Measurements from ENCODE around the gene BRD1.

BRD1 gene

DNA sequence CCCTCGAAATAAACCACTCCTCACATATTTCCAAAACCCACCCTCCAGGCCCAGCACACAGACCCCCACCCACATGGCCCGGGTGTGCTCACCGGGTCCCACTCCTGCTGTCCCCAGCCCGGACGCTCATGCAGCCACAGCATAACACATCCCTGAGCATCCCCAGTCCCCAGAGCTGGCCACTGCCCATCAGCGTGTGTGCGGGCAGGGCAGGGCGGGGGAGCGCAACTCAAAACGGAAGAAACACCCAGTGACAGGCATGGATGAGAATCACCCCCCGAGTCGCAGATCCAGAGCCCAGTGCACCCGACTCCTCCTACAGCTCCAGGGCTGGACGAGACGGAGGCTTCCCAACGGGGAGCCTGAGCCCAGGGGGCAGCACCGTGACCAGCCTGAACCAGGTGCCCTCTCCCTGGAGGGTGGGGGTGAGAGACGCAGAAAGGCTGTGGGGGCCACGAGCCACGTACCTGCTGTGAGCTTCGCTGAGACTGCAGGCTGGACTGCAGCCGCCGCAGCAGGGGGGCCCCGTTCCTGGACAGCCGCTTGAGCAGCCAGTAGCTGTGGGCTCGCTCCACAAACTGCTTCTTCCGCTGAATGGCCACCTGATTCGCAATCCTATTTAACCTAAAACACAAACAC is 23.8 kb downstream of the BRD1 start:
- in situ Hi-C loops (cut with HindIII; ENCODE audit: low sequenced_read_pairs): no loop called here

GRCh38 chr22:49803134-49803533 is 24.5 kb downstream of the BRD1 start:
- in situ Hi-C loops (cut with HindIII; ENCODE audit: low sequenced_read_pairs): no loop called here

- in situ Hi-C loops (cut with HindIII; ENCODE audit: low sequenced_read_pairs): no loop called here
Observed at GRCh38 chr22:49801391-49802060, 26.1 kb downstream of the BRD1 start.

- in situ Hi-C loops (cut with HindIII; ENCODE audit: low sequenced_read_pairs): no loop called here
Observed at GRCh38 chr22:49800408-49801238, 27.1 kb downstream of the BRD1 start.

- in situ Hi-C loops (cut with HindIII; ENCODE audit: low sequenced_read_pairs): loop anchor here (5.0 to 10.0 kb wide), 2 partner anchors 73 to 115 kb away; partner anchors contain the start of genes ALG12 and CRELD2
Observed at GRCh38 chr22:49799431-49800075, 28.1 kb downstream of the BRD1 start.

- in situ Hi-C loops (cut with HindIII; ENCODE audit: low sequenced_read_pairs): loop anchor here (5.0 to 10.0 kb wide), 2 partner anchors 74 to 116 kb away; partner anchors contain the start of genes ALG12 and CRELD2
Observed at GRCh38 chr22:49798486-49799151, 29.1 kb downstream of the BRD1 start.

- in situ Hi-C loops (cut with HindIII; ENCODE audit: low sequenced_read_pairs): loop anchor here (5.0 to 10.0 kb wide), 2 partner anchors 75 to 117 kb away; partner anchors contain the start of genes ALG12 and CRELD2
Observed at GRCh38 chr22:49797706-49798105, 30.0 kb downstream of the BRD1 start.

DNA sequence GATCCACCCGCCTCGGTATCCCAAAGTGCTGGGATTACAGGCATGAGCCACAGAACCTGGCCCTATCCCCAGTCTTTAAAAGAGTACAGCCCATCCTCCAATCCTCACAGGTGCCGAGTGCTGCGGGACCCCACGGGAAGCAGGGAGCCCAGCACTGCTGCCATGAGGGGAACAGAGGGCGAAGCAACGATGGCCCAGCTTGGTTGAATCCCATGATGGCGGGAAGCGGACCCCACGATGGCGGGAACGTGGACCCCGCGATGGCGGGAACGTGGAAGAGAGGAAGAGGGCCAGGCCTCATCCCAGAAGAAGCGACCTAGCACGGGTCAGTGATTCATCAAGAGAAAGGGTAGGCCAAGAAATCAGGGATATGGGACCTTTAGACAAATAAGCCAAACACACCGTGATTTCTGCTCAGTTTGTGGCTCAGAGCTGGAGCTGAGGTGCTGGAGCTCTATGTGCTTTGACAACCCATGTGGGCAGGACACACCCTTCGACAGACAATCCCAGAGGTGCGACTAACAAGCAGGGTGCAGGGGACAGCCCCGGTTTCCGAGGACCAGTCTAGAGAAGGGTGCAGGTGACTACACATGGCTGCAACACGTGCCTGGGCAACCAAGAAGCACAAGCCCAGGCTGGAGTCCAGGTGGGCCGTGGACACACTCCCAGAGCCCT is 30.9 kb downstream of the BRD1 start:
- in situ Hi-C loops (cut with HindIII; ENCODE audit: low sequenced_read_pairs): loop anchor here (5.0 to 10.0 kb wide), 2 partner anchors 76 to 118 kb away; partner anchors contain the start of genes ALG12 and CRELD2

DNA sequence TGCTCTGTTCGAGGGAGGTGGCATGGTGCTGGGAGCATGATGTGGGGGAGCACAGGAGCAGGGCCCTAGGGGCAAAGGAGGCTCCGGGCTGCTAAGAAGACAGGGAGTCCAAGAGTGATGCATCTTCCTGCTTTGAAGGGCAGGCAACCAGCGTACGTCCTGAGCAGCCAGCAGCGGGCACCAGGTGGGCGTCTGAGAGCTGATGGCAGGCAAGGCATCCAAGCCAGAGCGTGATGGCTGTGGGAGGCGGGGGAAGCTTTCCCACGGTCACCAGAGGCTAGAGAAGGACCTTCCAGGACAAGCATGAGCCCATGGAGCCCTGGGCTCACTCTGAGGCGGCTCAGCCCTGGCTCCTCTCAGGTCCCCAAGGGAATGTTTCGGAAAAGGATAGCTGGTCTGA is 32.2 kb downstream of the BRD1 start:
- in situ Hi-C loops (cut with HindIII; ENCODE audit: low sequenced_read_pairs): loop anchor here (5.0 to 10.0 kb wide), 2 partner anchors 77 to 119 kb away; partner anchors contain the start of genes ALG12 and CRELD2

DNA sequence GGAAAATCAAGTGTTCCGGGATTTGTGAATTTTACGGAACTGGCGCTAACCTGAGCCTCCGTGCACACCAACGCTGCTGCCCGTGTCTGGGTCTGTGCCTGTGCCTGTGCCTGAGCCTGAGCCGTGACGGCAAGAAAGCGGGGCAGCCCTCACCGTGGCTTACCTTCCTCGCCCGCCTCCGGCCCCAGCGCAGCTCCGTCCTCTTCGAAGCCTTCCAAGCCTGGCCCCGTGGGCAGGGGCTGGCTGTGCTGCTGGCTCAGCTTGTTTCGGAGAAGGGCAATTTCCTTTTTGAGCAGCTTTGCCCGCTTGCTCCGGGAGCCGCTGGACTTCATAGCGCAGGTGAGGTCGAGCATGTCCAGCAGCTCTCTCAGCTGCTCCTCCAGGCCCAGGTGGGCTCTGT is 33.8 kb downstream of the BRD1 start:
- in situ Hi-C loops (cut with HindIII; ENCODE audit: low sequenced_read_pairs): loop anchor here (5.0 to 10.0 kb wide), 2 partner anchors 37 to 121 kb away; partner anchors contain the start of genes ALG12 and CRELD2

DNA sequence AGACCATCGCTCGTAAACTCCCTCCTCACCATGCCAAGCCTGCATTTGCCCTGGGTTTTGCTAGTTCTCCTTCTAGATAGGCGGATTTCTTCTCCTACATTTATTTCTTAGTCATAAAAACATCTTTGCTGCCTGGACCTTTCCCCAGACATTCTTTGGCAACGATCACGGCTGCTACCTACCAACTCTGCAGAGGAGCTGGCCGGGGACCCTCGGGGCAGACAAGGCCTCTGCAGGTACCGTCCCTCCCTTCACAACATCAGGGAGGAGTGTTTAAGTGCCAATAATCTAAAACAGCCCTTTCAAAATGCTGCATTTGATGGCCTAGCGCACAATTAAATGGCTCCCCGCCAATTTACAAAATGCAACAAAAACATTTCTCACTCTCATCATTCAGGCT is 34.4 kb downstream of the BRD1 start:
- in situ Hi-C loops (cut with HindIII; ENCODE audit: low sequenced_read_pairs): loop anchor here (5.0 to 10.0 kb wide), 2 partner anchors 36 to 122 kb away; partner anchors contain the start of genes ALG12 and CRELD2

DNA sequence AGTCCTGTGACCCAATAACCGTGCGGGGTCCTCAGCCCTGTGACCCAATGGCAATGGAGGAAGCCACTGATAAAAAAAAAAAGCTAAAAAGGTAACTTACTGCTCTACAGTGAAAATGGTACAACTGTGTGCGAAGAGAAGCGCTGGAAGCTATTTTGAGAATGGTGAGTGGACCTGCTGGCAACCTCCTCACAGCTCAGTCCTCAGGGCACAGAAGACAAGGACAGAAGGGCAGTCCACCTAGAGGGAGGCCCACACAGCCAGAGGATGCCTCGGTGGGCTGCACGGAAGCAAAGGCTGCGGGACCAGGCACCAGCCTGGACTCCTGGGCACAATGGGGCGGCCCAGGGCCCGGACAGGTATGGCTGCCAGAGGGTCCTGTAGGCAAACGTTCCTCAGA is 35.6 kb downstream of the BRD1 start:
- in situ Hi-C loops (cut with HindIII; ENCODE audit: low sequenced_read_pairs): loop anchor here (5.0 to 10.0 kb wide), 2 partner anchors 35 to 123 kb away; partner anchors contain the start of genes ALG12 and CRELD2

GRCh38 chr22:49791682-49792081 is 36.0 kb downstream of the BRD1 start:
- in situ Hi-C loops (cut with HindIII; ENCODE audit: low sequenced_read_pairs): loop anchor here (5.0 to 10.0 kb wide), 2 partner anchors 34 to 123 kb away; partner anchors contain the start of genes ALG12 and CRELD2

DNA sequence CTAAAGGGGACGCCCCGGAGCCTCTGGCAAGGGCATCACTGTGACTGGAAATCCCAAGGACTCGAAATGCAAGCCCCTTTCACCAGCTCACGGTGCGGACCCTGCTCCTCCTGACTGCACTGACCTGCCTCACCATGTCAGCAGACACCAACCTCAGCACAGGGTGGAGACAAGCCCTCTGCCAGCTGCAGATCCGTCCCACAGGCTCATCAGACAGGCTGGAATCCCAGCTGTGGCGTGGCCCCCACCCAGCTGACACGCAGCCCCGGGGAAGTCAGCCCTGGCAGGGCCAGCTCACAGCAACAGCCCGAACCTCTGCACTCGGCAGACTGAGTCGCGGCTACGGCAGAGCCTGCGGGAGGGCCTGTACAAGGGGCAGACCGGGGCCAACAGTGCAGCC is 36.8 kb downstream of the BRD1 start:
- in situ Hi-C loops (cut with HindIII; ENCODE audit: low sequenced_read_pairs): loop anchor here (5.0 to 10.0 kb wide), 2 partner anchors 34 to 124 kb away; partner anchors contain the start of genes ALG12 and CRELD2

GRCh38 chr22:49789289-49790141 is 38.2 kb downstream of the BRD1 start:
- in situ Hi-C loops (cut with HindIII; ENCODE audit: low sequenced_read_pairs): loop anchor here (5.0 to 10.0 kb wide), 2 partner anchors 32 to 125 kb away; partner anchors contain the start of genes ALG12 and CRELD2

- in situ Hi-C loops (cut with HindIII; ENCODE audit: low sequenced_read_pairs): no loop called here
Observed at GRCh38 chr22:49788504-49788903, 39.2 kb downstream of the BRD1 start.

- in situ Hi-C loops (cut with HindIII; ENCODE audit: low sequenced_read_pairs): no loop called here
Observed at GRCh38 chr22:49787861-49788260, 39.8 kb downstream of the BRD1 start.

Data from endothelial cell of hepatic sinusoid (primary cell).